Measurements from ENCODE around the gene UACA.

Gene UACA

GRCh38 chr15:70635895-70636294 lies 127.5 kb downstream of the UACA start:
- no peak for TF ChIP-seq CTCF (IDR thresholded peaks at IDR 0.05; ENCODE audit: low read depth, low read length)
- in situ Hi-C loops (cut with HindIII; ENCODE audit: low sequenced_read_pairs) = no loop called here
- no peak for DNase-seq (ENCODE audit: low read depth, low spot score)
- H3K4me3 ChIP-seq (ENCODE audit: low read depth, low read length) = no peak overlapping the region

- no peak for DNase-seq (ENCODE audit: low read depth, low spot score)
- no peak overlapping the region for H3K4me3 ChIP-seq (ENCODE audit: low read depth, low read length)
Observed at GRCh38 chr15:70633991-70634390, 129.4 kb downstream of the UACA start.

GRCh38 chr15:70633103-70633831 lies 130.1 kb downstream of the UACA start:
- no peak for DNase-seq (ENCODE audit: low read depth, low spot score)
- TF ChIP-seq CTCF (IDR thresholded peaks at IDR 0.05; ENCODE audit: low read depth, low read length) = no peak
- no peak overlapping the region for H3K4me3 ChIP-seq (ENCODE audit: low read depth, low read length)
- in situ Hi-C loops (cut with HindIII; ENCODE audit: low sequenced_read_pairs) = no loop called here

More at GRCh38 chr15:70633991-70634390, 129.4 kb downstream of the UACA start:
- in situ Hi-C loops (cut with HindIII; ENCODE audit: low sequenced_read_pairs) = no loop called here
- TF ChIP-seq CTCF (IDR thresholded peaks at IDR 0.05; ENCODE audit: low read depth, low read length) = no peak

GRCh38 chr15:70632491-70633102 lies 130.8 kb downstream of the UACA start:
- no peak overlapping the region for H3K4me3 ChIP-seq (ENCODE audit: low read depth, low read length)
- no peak for DNase-seq (ENCODE audit: low read depth, low spot score)
- in situ Hi-C loops (cut with HindIII; ENCODE audit: low sequenced_read_pairs) = no loop called here
- TF ChIP-seq CTCF (IDR thresholded peaks at IDR 0.05; ENCODE audit: low read depth, low read length) = no peak

- in situ Hi-C loops (cut with HindIII; ENCODE audit: low sequenced_read_pairs) = no loop called here
- no peak overlapping the region for H3K4me3 ChIP-seq (ENCODE audit: low read depth, low read length)
- TF ChIP-seq CTCF (IDR thresholded peaks at IDR 0.05; ENCODE audit: low read depth, low read length) = no peak
- no peak for DNase-seq (ENCODE audit: low read depth, low spot score)
Observed at GRCh38 chr15:70632079-70632478, 131.3 kb downstream of the UACA start.

GRCh38 chr15:70629735-70630273 lies 133.6 kb downstream of the UACA start:
- in situ Hi-C loops (cut with HindIII; ENCODE audit: low sequenced_read_pairs) = no loop called here
- H3K4me3 ChIP-seq (ENCODE audit: low read depth, low read length) = no peak overlapping the region
- no peak for DNase-seq (ENCODE audit: low read depth, low spot score)
- TF ChIP-seq CTCF (IDR thresholded peaks at IDR 0.05; ENCODE audit: low read depth, low read length) = no peak
